WERI-Rb-1 (cell line): ENCODE results near the gene DUSP8.

Experiments used
- DNase-seq: peaks from one replicate; pipeline ENCODE4 v3.0.0-alpha.2; 2020
- H3K27ac ChIP-seq: fragments of 250-450 bp; sonication (Bioruptor Pico); 2 replicates; pipeline ENCODE4 v1.5.1; 2020; ENCODE audit warnings: mild to moderate bottlenecking, moderate library complexity
- H3K27me3 ChIP-seq: fragments of 250-450 bp; sonication (Bioruptor Pico); 2 replicates; pipeline ENCODE4 v1.5.1; 2021; ENCODE audit warnings: mild to moderate bottlenecking, low read depth, moderate library complexity; ENCODE audit not compliant: insufficient read depth, severe bottlenecking
- H3K36me3 ChIP-seq: fragments of 250-450 bp; sonication (Bioruptor Pico); 2 replicates; pipeline ENCODE4 v1.5.1; 2020; ENCODE audit warnings: mild to moderate bottlenecking, moderate library complexity
- H3K4me3 ChIP-seq: 2 replicates; pipeline ENCODE4 v1.5.1; 2011; ENCODE audit warnings: low read depth, mild to moderate bottlenecking, control low read depth, low read length
- H3K9me3 ChIP-seq: fragments of 250-450 bp; sonication (Bioruptor Pico); 2 replicates; pipeline ENCODE4 v1.5.1; 2021; ENCODE audit warnings: mild to moderate bottlenecking, moderate library complexity; ENCODE audit not compliant: severe bottlenecking
- TF ChIP-seq, protein P1 (sequence below): IDR thresholded peaks from 2 replicates; pipeline ENCODE4 v1.5.1; 2011; ENCODE audit warnings: low read depth, mild to moderate bottlenecking, control low read depth, inconsistent platforms, low read length

DUSP8 gene

GRCh38 chr11:1538153-1538552 is 33.9 kb downstream of the DUSP8 start:
- TF ChIP-seq, protein P1, sequence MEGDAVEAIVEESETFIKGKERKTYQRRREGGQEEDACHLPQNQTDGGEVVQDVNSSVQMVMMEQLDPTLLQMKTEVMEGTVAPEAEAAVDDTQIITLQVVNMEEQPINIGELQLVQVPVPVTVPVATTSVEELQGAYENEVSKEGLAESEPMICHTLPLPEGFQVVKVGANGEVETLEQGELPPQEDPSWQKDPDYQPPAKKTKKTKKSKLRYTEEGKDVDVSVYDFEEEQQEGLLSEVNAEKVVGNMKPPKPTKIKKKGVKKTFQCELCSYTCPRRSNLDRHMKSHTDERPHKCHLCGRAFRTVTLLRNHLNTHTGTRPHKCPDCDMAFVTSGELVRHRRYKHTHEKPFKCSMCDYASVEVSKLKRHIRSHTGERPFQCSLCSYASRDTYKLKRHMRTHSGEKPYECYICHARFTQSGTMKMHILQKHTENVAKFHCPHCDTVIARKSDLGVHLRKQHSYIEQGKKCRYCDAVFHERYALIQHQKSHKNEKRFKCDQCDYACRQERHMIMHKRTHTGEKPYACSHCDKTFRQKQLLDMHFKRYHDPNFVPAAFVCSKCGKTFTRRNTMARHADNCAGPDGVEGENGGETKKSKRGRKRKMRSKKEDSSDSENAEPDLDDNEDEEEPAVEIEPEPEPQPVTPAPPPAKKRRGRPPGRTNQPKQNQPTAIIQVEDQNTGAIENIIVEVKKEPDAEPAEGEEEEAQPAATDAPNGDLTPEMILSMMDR, result no peak
- H3K9me3 ChIP-seq, result no peaks in the 10 kb centered on the region
- no peaks in the 10 kb centered on the region for H3K36me3 ChIP-seq
- H3K4me3 ChIP-seq, result no peak overlapping the region
- DNase-seq, result no peak
- no peak overlapping the region for H3K27ac ChIP-seq
- H3K27me3 ChIP-seq, result no peaks in the 10 kb centered on the region

GRCh38 chr11:1536065-1536843 is 35.8 kb downstream of the DUSP8 start:
- TF ChIP-seq, protein P1, result no peak
- Histone ChIP-seq H3K27me3 (no peaks in the 10 kb centered on the region), H3K27ac (no peak overlapping the region), H3K9me3 (no peaks in the 10 kb centered on the region), H3K36me3 (peaks cover 2% of the 10 kb centered on the region; the same call in 1 of the 2 replicates), H3K4me3 (no peak overlapping the region)
- DNase-seq, result no peak

- H3K36me3 ChIP-seq, result peaks cover 2% of the 10 kb centered on the region; the same call in 1 of the 2 replicates
These were observed 37.4 kb downstream of the DUSP8 start for GRCh38 chr11:1534682-1535081.

GRCh38 chr11:1534171-1534570 is 37.9 kb downstream of the DUSP8 start:
- H3K9me3 ChIP-seq, result no peaks in the 10 kb centered on the region
- peaks cover 2% of the 10 kb centered on the region; the same call in 1 of the 2 replicates for H3K36me3 ChIP-seq
- no peaks in the 10 kb centered on the region for H3K27me3 ChIP-seq
- no peak overlapping the region for H3K27ac ChIP-seq
- H3K4me3 ChIP-seq, result no peak overlapping the region
- DNase-seq, result no peak
- TF ChIP-seq, protein P1, result no peak

More at GRCh38 chr11:1534682-1535081, 37.4 kb downstream of the DUSP8 start:
- H3K9me3 ChIP-seq, result no peaks in the 10 kb centered on the region
- no peaks in the 10 kb centered on the region for H3K27me3 ChIP-seq
- no peak for DNase-seq
- H3K4me3 ChIP-seq, result no peak overlapping the region
- no peak overlapping the region for H3K27ac ChIP-seq
- TF ChIP-seq, protein P1, result no peak

DNA sequence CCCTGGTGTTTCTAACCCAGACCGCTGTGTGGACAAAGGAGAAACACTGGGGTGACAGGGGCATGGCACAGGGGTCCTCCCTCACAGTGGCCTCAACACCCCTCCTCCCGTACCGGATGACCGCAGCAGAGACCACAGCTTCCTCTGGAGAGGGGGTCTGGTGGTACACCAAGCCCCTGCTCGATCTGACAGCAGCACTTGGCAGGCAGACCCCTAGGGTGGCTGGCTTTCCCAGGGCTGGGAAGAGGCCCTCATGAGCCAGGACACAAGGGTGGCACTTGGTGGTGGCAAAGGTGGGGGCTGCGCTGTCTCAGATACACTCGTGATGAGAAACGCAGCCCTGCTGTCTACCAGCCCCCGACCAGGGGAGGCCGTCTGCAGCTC is 38.7 kb downstream of the DUSP8 start:
- H3K27ac ChIP-seq, result no peak overlapping the region
- TF ChIP-seq, protein P1, result no peak
- no peak overlapping the region for H3K4me3 ChIP-seq
- no peak for DNase-seq
- peaks cover 2% of the 10 kb centered on the region; the same call in 1 of the 2 replicates for H3K36me3 ChIP-seq
- no peaks in the 10 kb centered on the region for H3K9me3 ChIP-seq
- no peaks in the 10 kb centered on the region for H3K27me3 ChIP-seq
